Fibroblast of the conjunctiva (primary cell): Measurements from ENCODE around the gene CDC45.

Experiments used
- DNase-seq: peaks from one replicate; pipeline ENCODE4 v3.0.0-alpha.2; 2010; ENCODE audit warnings: low read depth

Gene CDC45

GRCh38 chr22:19448739-19449421, 30.8 kb upstream of the CDC45 start:
- DNase-seq, result no peak

- DNase-seq, result no peak
Observed at GRCh38 chr22:19449422-19449767, 30.3 kb upstream of the CDC45 start.

DNA sequence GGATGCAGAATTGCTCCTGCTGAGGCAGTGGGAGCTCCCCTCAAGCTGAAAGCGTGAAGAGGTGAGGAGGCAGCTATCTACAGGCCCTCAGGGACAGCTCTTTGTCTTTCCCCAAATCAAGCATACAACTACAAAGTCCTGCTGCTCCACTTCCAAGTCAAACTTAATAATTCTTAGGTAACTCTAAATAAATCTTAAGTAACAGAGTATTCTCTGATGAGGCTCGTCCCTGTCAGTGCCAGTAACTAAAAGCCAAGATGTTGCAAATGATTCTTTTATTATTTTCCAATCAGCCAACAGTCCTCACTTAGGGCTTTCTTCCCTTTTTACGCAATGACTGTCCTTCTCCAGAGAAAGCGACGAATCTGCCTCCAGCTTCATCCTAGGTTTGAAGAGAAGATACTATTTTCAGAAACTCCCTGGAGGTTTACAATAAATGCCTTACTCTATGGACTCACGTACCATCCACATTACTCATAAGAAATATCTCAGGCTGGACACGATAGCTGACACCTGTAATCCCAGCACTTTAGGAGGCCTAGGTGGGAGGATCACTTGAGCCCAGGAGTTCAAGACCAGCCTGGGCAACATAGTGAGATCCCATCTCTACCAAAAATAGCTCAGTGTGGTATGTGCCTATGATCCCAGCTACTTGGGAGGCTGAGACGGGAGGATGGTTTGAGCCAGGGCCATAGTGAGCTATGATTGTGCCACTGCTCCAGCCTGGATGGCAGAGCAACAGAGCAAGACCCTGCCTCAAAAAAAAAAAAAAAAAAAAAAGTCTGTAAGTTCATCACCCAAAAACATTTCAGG, 29.2 kb upstream of the CDC45 start:
- no peak for DNase-seq

- no peak for DNase-seq
Observed at GRCh38 chr22:19451570-19451969, 28.1 kb upstream of the CDC45 start.

DNA sequence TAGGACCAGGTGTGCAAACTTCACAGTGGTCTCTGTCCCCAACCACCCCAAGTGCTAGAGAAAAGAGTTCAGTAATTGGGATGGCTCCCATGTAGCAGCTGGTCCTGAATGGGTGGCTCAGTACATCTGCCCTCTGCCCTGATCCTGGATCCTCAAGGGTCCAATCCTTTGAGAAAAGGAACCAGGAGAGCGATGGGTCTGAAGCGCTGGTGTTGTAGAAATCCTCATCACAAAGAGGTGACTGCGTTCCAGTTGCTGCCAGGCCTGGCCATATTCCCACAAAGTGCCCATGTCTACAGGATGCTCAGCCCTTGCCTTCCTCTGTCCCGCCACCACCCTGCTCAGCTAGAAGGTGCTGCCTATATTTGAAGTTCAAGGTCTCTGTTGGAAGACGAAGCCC, 26.0 kb upstream of the CDC45 start:
- DNase-seq, result no peak

- no peak for DNase-seq
Observed at GRCh38 chr22:19454156-19454555, 25.6 kb upstream of the CDC45 start.

- no peak for DNase-seq
Observed at GRCh38 chr22:19455033-19455432, 24.7 kb upstream of the CDC45 start.

DNA sequence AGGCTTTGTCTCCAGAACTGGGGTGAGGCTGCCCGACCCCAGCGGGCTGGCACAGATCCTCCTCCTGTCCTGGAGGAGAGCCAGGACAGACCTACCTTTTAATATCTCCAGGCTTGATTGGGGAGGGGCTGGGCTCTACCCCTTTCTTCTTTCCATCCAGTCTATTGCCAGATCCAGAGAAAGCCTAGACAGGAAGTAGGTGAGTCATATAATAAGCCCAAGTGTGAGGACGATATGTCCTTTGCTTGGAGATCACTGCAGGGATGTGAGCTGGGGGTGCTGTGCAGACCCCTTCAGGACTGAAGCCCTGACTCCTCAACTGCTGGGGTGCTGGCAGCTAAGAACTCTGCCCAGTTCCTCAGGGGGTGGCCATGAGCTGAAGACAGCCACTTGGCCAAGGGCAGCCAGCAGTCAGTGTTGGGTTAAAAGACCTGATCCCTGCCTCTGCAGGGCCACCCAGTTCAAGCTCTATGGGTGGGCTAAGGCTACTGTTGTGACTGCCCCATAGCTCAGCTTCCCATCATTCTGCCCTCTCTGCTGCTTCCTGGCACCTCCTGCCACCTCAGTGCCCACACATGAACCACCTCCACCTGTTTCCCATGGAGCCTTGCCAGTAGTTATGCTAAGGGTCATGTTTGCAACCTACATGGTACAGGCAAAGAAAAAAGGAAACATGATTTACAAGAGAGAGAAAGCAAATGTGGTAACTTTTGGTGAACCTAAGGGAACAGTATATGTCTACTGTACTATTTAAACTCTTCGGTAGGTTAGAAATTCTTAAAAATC, 23.9 kb upstream of the CDC45 start:
- DNase-seq, result no peak

- DNase-seq, result no peak
Observed at GRCh38 chr22:19456541-19456940, 23.2 kb upstream of the CDC45 start.

DNA sequence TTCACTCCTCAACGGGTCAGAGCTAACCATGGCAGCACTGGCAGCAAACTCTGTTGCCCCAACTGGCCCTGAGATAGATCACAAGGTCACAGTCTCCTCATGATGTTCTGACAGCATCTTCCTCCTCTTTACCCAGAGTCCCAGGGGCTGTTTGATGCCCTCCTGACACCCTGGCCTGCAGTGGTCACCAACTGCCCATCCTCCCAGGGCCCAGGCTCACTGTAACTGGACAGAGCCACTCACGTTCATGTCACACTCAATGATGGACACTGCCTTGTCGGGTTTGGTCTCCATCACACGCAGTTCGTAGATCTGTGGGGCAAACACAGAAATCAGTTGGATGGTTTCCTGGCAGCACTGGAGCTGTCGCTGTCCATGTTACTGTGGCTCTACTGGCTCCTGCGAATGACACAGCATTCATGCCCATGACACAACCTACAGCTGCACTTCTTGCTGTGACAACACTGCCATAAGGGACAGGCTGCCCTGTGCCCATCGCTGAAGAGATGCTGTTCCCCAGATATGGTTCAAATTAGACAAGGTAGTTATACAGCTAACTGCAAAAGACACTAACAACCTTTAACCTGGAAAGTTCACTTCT, 21.8 kb upstream of the CDC45 start:
- no peak for DNase-seq

DNA sequence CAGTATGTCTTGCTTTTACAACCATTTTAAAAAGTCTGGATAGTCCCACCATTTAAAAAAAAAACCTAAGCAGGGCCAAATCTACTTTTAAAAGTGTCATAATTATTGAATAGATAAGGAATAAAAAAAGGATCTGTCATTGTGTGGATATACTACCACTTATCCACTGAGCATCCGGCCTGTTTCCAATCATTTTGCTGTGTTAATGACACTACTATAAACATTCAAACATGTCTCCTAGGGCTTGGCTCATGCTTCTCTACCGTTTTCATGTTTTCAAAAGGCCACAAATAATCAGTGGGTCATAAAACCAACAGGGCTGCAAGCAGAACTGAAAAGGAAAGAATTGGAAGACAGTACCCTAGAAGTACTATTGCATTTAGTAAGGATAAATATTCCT, 19.7 kb upstream of the CDC45 start:
- no peak for DNase-seq

GRCh38 chr22:19461506-19461905, 18.2 kb upstream of the CDC45 start:
- no peak for DNase-seq

DNA sequence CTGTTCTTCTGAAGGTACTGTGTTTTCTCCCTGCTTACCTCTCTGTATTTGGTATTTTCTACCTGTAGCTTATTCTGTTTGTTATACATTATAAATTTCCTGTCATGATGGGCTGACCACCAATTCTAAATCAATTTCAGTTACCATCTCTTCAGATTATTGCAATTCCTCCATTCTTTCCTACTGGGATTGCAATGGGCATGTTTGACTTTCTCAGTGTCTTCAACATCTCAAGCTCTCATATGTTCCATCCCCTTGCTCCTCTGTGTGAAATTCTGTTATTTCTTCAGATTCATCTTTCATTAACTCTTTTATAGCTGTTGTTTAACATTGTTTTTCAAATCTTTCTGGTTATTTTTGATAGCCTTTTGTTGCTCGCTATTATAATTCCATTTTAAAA, 16.7 kb upstream of the CDC45 start:
- DNase-seq, result no peak

DNA sequence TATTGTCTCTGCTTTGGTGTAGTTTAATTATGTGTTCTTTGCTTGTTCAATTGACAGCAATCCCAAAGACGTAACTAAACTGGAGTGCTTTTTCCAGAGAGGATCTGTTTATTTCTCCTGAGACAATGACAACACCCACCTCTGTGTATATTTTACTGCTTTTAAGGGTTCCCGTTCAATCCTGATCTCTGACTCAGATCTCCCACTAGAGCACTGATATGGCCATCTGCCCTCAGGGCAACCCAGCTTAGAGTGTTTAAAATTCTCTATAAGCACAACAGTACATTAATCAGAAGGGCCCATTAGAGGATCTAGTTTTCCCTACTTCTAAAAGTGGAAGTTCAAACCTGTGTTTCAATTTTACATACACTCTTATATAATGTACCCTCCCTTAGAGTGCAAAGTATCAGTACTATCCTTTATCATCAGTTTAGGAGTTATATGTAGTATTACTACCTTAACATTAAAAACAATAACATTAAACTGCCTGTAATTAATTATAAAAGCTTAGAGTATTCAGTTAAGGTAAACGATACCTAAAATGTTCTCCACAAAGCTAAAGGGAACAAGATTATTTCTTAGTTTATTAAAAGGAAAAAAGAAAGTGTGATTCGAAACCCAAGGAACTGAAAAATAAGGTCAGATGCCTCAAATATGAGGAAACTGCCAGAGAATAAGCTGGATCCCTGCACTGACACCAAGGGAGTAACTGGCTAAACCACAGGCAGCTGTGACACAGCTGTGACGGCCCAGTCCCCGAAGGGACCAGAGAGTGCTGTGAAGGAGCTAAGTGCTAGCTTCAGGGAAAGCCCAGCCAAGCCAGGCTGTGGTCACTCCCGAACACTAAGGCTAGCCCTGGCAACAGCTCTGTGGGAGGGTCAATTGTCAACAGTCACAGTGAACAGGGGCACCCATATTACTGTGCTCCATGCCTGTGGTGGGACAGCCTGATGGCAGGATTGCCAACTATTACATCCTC, 15.9 kb upstream of the CDC45 start:
- DNase-seq, result no peak

- no peak for DNase-seq
Observed at GRCh38 chr22:19464546-19464945, 15.2 kb upstream of the CDC45 start.

DNA sequence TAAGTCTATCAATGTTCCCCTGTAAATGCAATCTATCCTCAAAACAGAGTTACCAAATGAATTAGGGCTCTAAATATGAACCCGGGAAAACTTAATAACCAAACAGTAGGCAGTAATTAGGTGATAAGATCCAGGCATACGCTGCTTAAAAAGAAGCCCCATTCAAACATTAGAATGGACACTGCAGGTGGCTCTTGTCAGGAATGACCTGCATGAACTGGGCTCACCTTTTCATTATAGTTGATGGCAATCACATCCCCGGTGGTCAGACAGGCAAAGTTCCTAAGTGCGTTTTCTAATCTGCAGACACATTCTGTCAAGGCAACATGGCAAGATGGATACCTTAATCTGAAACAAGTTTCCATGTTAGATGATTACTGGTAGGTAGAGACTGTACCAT, 14.7 kb upstream of the CDC45 start:
- no peak for DNase-seq

GRCh38 chr22:19466126-19466716, 13.5 kb upstream of the CDC45 start:
- DNase-seq, result no peak

GRCh38 chr22:19466848-19467752, 12.6 kb upstream of the CDC45 start:
- DNase-seq, result no peak

GRCh38 chr22:19467912-19468311, 11.8 kb upstream of the CDC45 start:
- DNase-seq, result no peak

- DNase-seq, result no peak
Observed at GRCh38 chr22:19469421-19469820, 10.3 kb upstream of the CDC45 start.
